GM12801 (cell line): ENCODE results near the gene CSRNP3.

Source experiments
- CTCF ChIP-seq: IDR thresholded peaks from one replicate; pipeline ENCODE4 v1.5.1; 2011; ENCODE audit warnings: control low read depth; ENCODE audit not compliant: insufficient read length; ENCODE audit errors: extremely low read depth

CSRNP3 gene

GRCh38 chr2:165601065-165601830 lies 131.8 kb downstream of the CSRNP3 start:
- no peak for TF ChIP-seq CTCF

GRCh38 chr2:165601928-165602521 lies 132.5 kb downstream of the CSRNP3 start:
- no peak for TF ChIP-seq CTCF

- TF ChIP-seq CTCF = no peak
These were observed 140.2 kb downstream of the CSRNP3 start for GRCh38 chr2:165609672-165610071.

- no peak for TF ChIP-seq CTCF
These were observed 141.1 kb downstream of the CSRNP3 start for GRCh38 chr2:165610591-165611029.

GRCh38 chr2:165617741-165618481 lies 148.4 kb downstream of the CSRNP3 start:
- TF ChIP-seq CTCF = no peak

- no peak for TF ChIP-seq CTCF
These were observed 149.3 kb downstream of the CSRNP3 start for GRCh38 chr2:165618806-165619205.

GRCh38 chr2:165621086-165621560 lies 151.6 kb downstream of the CSRNP3 start:
- no peak for TF ChIP-seq CTCF
